COLO829 (cell line): Measurements from ENCODE around the gene DOK1.
"Not testable (repeated sequence)": the region's sequence is repeated elsewhere in the genome, so short reads cannot be mapped to it uniquely, and the experiment has no call there.

Source experiments
- DNase-seq: peaks from one replicate; pipeline ENCODE4 v3.0.0; 2012; ENCODE audit warnings: low spot score

The DOK1 gene

GRCh38 chr2:74548900-74549826 is 5.4 kb upstream of the DOK1 start:
- peak; percentile 73 for DNase-seq

GRCh38 chr2:74550231-74550630 is 4.3 kb upstream of the DOK1 start:
- DNase-seq, result no peak

GRCh38 chr2:74551530-74551929 is 3.0 kb upstream of the DOK1 start:
- no peak for DNase-seq

- no peak for DNase-seq
Observed at GRCh38 chr2:74551942-74552913, 2.3 kb upstream of the DOK1 start.

- DNase-seq, result no peak
Observed at GRCh38 chr2:74552914-74553811, 1.4 kb upstream of the DOK1 start.

- DNase-seq, result no peak
Observed at GRCh38 chr2:74554820-74555531, 456 bp downstream of the DOK1 start.

- DNase-seq, result no peak
Observed at GRCh38 chr2:74555610-74556103, 1.1 kb downstream of the DOK1 start.

GRCh38 chr2:74556159-74556558 is 1.6 kb downstream of the DOK1 start:
- DNase-seq, result no peak

GRCh38 chr2:74556831-74557370 is 2.4 kb downstream of the DOK1 start:
- no peak for DNase-seq

GRCh38 chr2:74558284-74559230 is 4.0 kb downstream of the DOK1 start:
- DNase-seq, result no peak

GRCh38 chr2:74559912-74560311 is 5.4 kb downstream of the DOK1 start:
- no peak for DNase-seq

- no peak for DNase-seq
Observed at GRCh38 chr2:74560591-74560990, 6.1 kb downstream of the DOK1 start.

GRCh38 chr2:74561022-74561421 is 6.5 kb downstream of the DOK1 start:
- DNase-seq, result not testable (repeated sequence)

GRCh38 chr2:74562126-74562775 is 7.7 kb downstream of the DOK1 start:
- DNase-seq, result no peak

- no peak for DNase-seq
Observed at GRCh38 chr2:74564222-74564621, 9.7 kb downstream of the DOK1 start.

GRCh38 chr2:74566076-74566753 is 11.7 kb downstream of the DOK1 start:
- DNase-seq, result no peak

GRCh38 chr2:74566754-74567085 is 12.2 kb downstream of the DOK1 start:
- DNase-seq, result peak; percentile 73

GRCh38 chr2:74567881-74568280 is 13.4 kb downstream of the DOK1 start:
- no peak for DNase-seq
